ENCODE results near the gene ODAD3.

GRCh38 chr19:11483366-11484111 lies 48.6 kb upstream of the ODAD3 start:
- no peak for TF ChIP-seq CTCF (IDR thresholded peaks at IDR 0.05; ENCODE audit: insufficient read depth, low read length)
- TF ChIP-seq REST (IDR thresholded peaks at IDR 0.05; ENCODE audit: insufficient replicate concordance, low read depth): no peak

Measured in HL-60 (cell line).